ENCODE data around the gene WNT11. TPM values are rescaled to one million over a fixed set of nuclear protein-coding genes. Genes with fewer than 3 reads are reported as not detected.

WNT11 gene
- total RNA-seq, 1 experiment from 2014 or later: not detected

GRCh38 chr11:76217653-76218160, 11.4 kb upstream of the WNT11 start:
- no CpG with 5 or more reads among the region's 8 CpGs for WGBS (ENCODE audit: extremely low coverage, insufficient read length, low lambda C conversion rate)
- Histone ChIP-seq H3T11ph (ENCODE audit: low read length) (no peak overlapping the region), H2BK5ac (ENCODE audit: insufficient read length, low read length) (no peak overlapping the region), H3K23ac (ENCODE audit: insufficient read length, low read depth, low read length) (no peak overlapping the region), H2AK5ac (ENCODE audit: insufficient read length, low read length) (no peak overlapping the region), H3K9me3 (ENCODE audit: control insufficient read depth, low read depth, low read length) (no peaks in the 10 kb centered on the region), H2BK20ac (ENCODE audit: low read depth, low read length, poor library complexity, severe bottlenecking) (no peak overlapping the region), H2BK15ac (ENCODE audit: low read depth, low read length) (no peak overlapping the region), H3K18ac (ENCODE audit: insufficient read length, low read depth, low read length) (no peak overlapping the region), H2AFZ (ENCODE audit: low read length) (no peak overlapping the region), H3K4me2 (ENCODE audit: insufficient read depth, insufficient read length, low read length) (no peak overlapping the region), H3K27me3 (ENCODE audit: insufficient read depth, low read length) (no peaks in the 10 kb centered on the region; the same call in 1 of the 2 replicates), H3K79me2 (ENCODE audit: insufficient read depth, low read length) (no peaks in the 10 kb centered on the region), H2BK12ac (ENCODE audit: insufficient read length, low read depth, low read length) (no peak overlapping the region), H3K4me1 (ENCODE audit: insufficient read depth, low read length) (0 out of 2 replicates have a peak, but pooled peaks cover 4% of the 10 kb centered on the region), H3K27ac (ENCODE audit: insufficient read length, low read depth, low read length) (no peak overlapping the region), H3K56ac (ENCODE audit: insufficient read length, low read depth, low read length) (no peak overlapping the region), H3K23me2 (ENCODE audit: insufficient read length, low read depth, low read length, poor library complexity, severe bottlenecking) (no peaks in the 10 kb centered on the region), H3K14ac (ENCODE audit: insufficient read depth, low read length) (no peak overlapping the region; the same call in 1 of the 2 replicates), H4K91ac (ENCODE audit: insufficient read length, low read depth, low read length) (no peak overlapping the region), H2BK120ac (ENCODE audit: low read depth, low read length, poor library complexity, severe bottlenecking) (no peak overlapping the region), H4K8ac (replicated peaks; ENCODE audit: insufficient read length, low read depth, low read length) (no peak overlapping the region), H3K4ac (ENCODE audit: low read depth, low read length) (no peak overlapping the region), H4K20me1 (ENCODE audit: control insufficient read depth, insufficient read depth, insufficient read length) (no peaks in the 10 kb centered on the region), H3K79me1 (ENCODE audit: insufficient read depth, low read depth, low read length, poor library complexity, severe bottlenecking) (no peaks in the 10 kb centered on the region), H3K9ac (ENCODE audit: extremely low read depth, insufficient read length, low read length) (no peak overlapping the region), H4K5ac (ENCODE audit: insufficient read length, low read depth, low read length) (no peak overlapping the region)
- no peak for DNase-seq
- H3K27ac Mint-ChIP-seq: no peak overlapping the region
- peaks cover 44% of the 10 kb centered on the region for H3K27me3 Mint-ChIP-seq (ENCODE audit: low read depth)
- no peaks in the 10 kb centered on the region for H3K36me3 Mint-ChIP-seq (ENCODE audit: insufficient read depth in 1 of 3, low read depth in 3 of 3)
- peaks cover 13 to 39% of the 10 kb centered on the region in 2 experiments for H3K4me1 Mint-ChIP-seq
- no peak overlapping the region for H3K4me3 Mint-ChIP-seq
- no peaks in the 10 kb centered on the region for H3K9me3 Mint-ChIP-seq
- TF ChIP-seq, protein P1, sequence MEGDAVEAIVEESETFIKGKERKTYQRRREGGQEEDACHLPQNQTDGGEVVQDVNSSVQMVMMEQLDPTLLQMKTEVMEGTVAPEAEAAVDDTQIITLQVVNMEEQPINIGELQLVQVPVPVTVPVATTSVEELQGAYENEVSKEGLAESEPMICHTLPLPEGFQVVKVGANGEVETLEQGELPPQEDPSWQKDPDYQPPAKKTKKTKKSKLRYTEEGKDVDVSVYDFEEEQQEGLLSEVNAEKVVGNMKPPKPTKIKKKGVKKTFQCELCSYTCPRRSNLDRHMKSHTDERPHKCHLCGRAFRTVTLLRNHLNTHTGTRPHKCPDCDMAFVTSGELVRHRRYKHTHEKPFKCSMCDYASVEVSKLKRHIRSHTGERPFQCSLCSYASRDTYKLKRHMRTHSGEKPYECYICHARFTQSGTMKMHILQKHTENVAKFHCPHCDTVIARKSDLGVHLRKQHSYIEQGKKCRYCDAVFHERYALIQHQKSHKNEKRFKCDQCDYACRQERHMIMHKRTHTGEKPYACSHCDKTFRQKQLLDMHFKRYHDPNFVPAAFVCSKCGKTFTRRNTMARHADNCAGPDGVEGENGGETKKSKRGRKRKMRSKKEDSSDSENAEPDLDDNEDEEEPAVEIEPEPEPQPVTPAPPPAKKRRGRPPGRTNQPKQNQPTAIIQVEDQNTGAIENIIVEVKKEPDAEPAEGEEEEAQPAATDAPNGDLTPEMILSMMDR (conservative IDR thresholded peaks at IDR 0.05): no peak
